ENCODE measurements around the gene RNF38.
"Not testable (repeated sequence)": the region's sequence is repeated elsewhere in the genome, so short reads cannot be mapped to it uniquely, and the experiment has no call there.

RNF38 gene

GRCh38 chr9:36298566-36298965, 101.5 kb downstream of the RNF38 start:
- DNase-seq (ENCODE audit: extremely low read depth in 1 of 2, low read depth in 1 of 2) = no peak

DNA sequence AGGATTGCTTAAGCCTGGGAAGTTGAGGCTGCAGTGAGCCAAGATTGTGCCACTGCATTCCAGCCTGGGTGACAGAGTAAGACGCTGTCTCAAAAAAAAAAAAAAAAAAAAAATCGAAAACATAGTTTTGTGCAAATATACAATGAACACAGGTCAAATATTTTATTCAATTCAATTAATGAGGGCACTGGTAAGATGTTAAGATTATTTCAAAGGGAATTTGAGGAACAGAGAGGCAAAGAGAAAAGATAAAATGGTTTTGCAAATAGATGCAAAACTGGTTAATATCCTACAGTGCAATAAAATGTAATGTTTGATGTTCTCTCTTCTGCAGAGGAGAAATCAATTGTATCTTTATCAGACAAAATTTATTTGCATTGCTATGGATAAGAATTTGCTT, 102.3 kb downstream of the RNF38 start:
- no peak for DNase-seq (ENCODE audit: extremely low read depth in 1 of 2, low read depth in 1 of 2)

- DNase-seq (ENCODE audit: extremely low read depth in 1 of 2, low read depth in 1 of 2) = not testable (repeated sequence)
Measured at GRCh38 chr9:36294996-36295395, 105.1 kb downstream of the RNF38 start.

DNA sequence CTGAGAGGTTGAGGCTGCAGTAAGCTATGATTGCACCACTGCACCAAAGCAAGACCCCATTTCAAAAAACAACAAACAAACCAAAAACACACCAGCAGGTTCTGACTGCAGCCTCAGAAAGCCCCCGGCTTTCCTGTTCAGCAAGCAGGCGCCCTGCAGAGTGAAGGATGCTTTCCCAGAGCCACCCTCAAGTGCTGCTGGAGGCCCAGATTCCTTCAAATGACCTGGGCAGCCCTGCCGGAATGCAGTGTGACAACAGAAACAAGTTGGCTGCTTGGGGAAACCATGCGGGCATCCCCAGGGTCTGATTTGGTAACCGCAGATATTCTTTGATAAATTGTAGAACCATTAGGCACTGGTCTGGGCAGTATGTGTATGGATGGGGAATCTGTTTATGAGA, 106.2 kb downstream of the RNF38 start:
- DNase-seq (ENCODE audit: extremely low read depth in 1 of 2, low read depth in 1 of 2) = no peak

DNA sequence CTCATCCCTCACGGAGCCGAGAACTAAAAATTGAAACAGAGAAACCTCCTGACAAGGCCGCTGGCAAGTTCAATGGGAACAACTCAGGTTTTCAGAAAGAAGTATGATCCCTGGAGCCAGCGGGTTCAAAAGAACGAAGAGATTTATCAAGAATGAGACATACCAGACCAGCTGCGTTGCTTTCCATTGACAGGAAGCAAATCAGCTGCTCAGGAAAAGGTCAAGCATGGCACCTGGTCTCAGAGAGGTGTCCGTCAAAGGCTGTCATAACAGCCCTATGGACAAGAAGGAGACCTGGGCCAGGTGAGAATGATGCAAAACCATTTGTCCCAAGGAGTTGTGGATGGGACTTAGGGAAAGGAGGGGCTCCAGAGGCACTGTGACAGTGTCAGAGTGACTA, 106.9 kb downstream of the RNF38 start:
- no peak for DNase-seq (ENCODE audit: extremely low read depth in 1 of 2, low read depth in 1 of 2)

GRCh38 chr9:36292641-36293040, 107.4 kb downstream of the RNF38 start:
- DNase-seq (ENCODE audit: extremely low read depth in 1 of 2, low read depth in 1 of 2) = no peak

- DNase-seq (ENCODE audit: extremely low read depth in 1 of 2, low read depth in 1 of 2) = no peak
Measured at GRCh38 chr9:36290996-36291395, 109.1 kb downstream of the RNF38 start.

DNA sequence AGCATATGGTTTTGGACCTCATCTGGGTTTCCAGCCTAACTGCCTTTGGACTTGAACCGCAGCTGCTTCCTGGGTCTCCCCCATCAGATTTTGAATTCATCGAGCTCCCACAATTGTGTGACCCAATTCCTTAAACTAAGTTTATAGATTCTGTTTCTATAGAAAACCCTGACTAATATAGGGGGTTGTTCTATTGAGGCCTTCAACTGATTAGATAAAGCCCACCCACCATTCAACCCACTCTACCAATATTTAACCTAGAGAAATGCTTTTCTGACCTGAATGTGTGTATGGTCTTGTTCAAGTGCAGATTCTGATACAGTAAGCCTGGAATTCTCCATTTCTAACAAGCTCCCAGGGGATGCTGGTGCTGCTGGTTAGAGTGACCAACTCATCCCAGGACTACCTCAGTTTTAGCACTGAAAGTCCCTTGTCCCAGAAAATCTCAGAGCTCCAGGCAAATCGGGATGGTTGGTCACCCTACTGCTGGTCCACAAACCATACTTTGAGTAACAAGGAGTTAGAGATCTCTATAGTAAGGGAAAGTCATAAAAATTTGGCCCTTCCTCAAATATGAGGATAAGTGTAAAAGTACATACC, 110.1 kb downstream of the RNF38 start:
- no peak for DNase-seq (ENCODE audit: extremely low read depth in 1 of 2, low read depth in 1 of 2)

- DNase-seq (ENCODE audit: extremely low read depth in 1 of 2, low read depth in 1 of 2) = no peak
Measured at GRCh38 chr9:36288070-36288469, 112.0 kb downstream of the RNF38 start.

Measured in activated CD8-positive, alpha-beta memory T cell treated with anti-CD3 and anti-CD28 coated beads for 1 hour (primary cell).